Measurements from ENCODE around the gene LLGL2. TPM values are rescaled to one million over a fixed set of nuclear protein-coding genes. Genes with fewer than 3 reads are reported as not detected.

The LLGL2 gene
- polyA plus RNA-seq, 3 donors: 35.4 to 50.0 (median 40.0) TPM

DNA sequence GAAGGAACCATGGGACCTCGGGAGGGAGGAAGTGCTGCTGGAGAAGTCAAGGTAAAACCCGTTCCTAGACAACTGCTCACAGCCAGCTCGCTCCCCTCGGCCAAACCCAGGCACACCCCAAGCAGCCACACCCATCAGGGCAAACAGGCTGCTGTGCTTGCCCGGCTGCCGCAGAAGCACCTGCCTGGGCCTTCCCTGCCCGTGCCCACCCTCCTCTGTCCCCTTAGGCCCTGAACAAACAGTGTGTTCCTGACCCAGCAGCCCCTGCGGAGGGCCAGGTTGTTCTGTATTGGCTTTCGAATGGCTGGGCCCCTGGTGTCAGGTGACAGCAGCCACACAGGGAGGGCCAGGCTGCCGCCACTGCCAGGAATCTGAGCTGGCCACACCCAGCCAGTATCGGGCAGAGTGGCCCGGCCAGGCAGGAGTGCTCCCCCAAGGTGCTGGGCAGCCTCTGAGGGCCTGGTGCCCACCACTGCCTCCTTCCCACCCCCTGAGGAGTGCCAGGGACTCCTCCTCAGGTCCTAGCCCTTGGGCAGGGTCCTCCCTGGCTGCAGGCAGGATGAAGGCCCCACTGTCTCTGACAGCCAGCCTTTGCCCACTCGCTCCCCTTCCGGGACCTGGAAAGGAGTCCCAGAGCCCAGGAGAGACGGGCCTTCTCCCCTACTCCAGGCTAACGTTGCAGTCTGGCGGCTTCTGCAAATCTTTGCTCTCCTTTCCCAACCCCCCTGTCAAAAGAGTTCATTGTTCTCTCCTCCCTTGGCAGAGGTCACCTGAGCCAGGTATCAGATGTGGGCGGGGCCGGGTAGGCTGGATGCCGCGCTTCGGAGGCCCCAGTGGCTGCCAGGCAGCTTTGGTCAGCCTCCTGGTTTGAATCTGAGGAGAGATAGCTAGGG lies 24.0 kb downstream of the LLGL2 start:
- DNase-seq (ENCODE audit: low read depth in 3 of 3, low spot score in 2 of 3): no peak

GRCh38 chr17:75550139-75550465 lies 24.6 kb downstream of the LLGL2 start:
- DNase-seq (ENCODE audit: low read depth in 3 of 3, low spot score in 2 of 3): no peak

GRCh38 chr17:75551266-75551665 lies 25.8 kb downstream of the LLGL2 start:
- DNase-seq (ENCODE audit: low read depth in 3 of 3, low spot score in 2 of 3): no peak

DNA sequence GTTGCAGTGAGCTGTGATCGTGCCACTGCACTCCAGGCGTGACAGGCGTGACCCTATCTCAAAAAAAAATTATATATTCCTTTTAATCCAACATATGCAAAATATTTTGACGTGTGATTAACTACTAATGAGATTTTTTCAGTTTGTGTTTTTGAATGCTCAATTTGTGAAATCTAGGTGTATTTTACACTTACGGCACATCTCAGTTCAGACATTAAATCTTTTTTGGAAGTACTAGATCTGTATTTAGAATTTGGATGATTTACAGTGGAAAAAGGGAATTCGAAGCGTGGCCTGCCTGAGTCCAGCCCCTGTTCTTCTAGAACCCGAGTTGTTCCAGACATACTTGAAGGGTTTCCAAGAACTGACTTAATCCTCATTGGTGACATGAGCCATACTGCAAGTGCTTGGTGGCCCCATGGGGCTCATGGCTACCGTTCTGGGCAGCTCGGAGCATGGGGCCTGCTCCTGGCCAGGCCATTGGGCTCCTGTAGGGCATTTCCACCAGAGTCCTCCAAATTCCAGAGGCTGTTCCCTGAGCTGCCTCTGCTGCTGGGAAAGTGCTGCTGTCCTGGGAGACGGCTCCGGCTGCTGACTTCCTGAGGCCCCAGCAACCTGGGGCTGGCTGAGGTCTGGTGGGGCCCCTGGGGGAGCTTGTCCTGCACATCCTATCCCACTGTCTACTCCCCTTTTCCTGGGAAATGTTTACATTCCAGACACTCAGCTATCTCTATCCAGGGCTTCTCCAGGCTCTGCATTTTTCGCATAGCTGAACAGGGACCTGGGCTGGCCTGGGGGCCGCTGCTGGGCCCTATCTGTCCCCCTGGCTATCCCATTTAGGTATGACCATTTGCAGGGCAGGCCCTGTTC lies 27.2 kb downstream of the LLGL2 start:
- DNase-seq (ENCODE audit: low read depth in 3 of 3, low spot score in 2 of 3): no peak

DNA sequence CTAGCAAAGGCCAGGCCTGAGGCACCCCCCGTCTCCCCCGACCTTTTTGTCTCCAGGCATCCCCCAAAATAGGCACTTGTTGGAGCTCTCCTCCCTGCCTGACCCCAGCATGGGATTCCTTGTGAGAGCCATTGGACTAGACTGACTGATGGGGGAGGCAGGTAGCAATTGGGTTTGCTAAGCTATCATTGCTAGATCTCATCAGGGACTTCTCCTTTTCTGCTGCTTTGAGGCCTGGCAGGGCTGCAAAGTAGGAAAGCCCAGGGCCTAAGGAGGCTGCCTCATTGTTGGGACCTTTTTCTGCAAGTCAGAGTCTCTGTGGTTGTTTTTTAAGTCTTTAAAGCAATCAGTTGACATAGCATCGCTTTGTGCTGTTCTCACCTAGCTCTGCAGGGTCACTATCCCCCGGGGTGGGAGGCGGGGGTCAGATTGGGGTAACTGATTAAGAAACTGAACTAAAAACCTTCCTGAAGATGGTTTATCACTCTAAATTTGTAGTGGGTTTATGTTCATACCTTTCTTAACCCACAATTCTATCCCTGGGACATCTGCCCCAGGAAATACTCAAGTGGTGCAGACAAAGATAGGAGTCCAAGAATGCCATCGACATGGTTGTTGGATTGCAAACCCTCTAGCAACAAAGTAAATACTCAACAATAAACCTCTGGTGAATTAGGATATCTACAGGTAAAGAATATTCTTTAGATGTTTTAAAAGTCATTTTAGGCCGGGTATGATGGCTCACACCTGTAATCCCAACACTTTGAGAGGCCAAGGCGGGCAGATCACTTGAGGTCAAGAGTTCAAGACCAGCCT lies 28.0 kb downstream of the LLGL2 start:
- DNase-seq (ENCODE audit: low read depth in 3 of 3, low spot score in 2 of 3): no peak

DNA sequence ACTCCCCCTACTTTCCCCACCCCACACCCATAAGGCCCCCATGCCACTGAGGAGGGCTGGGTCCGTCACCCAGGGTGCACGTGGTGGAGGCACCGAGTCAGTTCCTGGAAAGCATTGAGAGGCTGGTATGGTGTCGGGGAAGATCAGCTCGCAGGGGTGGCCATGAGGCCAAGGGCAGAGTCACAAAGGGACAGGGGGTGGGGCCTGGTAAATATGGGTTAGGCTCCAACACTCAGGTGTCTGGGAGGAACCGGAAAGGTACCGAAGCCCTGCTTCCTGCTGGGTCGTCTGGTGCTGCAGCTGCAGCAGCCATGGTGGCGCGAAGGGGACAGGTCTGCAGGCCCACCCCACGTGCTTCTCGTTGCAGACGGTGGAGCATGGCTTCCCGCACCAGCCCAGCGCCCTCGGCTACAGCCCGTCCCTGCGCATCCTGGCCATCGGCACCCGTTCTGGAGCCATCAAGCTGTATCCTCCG lies 30.2 kb downstream of the LLGL2 start:
- no peak for DNase-seq (ENCODE audit: low read depth in 3 of 3, low spot score in 2 of 3)

- DNase-seq (ENCODE audit: low read depth in 3 of 3, low spot score in 2 of 3): peak in 2 of 3 donors; percentile 62 to 82
Measured at GRCh38 chr17:75557075-75557851, 31.8 kb downstream of the LLGL2 start.

- DNase-seq (ENCODE audit: low read depth in 3 of 3, low spot score in 2 of 3): no peak
Measured at GRCh38 chr17:75557852-75558665, 32.6 kb downstream of the LLGL2 start.

DNA sequence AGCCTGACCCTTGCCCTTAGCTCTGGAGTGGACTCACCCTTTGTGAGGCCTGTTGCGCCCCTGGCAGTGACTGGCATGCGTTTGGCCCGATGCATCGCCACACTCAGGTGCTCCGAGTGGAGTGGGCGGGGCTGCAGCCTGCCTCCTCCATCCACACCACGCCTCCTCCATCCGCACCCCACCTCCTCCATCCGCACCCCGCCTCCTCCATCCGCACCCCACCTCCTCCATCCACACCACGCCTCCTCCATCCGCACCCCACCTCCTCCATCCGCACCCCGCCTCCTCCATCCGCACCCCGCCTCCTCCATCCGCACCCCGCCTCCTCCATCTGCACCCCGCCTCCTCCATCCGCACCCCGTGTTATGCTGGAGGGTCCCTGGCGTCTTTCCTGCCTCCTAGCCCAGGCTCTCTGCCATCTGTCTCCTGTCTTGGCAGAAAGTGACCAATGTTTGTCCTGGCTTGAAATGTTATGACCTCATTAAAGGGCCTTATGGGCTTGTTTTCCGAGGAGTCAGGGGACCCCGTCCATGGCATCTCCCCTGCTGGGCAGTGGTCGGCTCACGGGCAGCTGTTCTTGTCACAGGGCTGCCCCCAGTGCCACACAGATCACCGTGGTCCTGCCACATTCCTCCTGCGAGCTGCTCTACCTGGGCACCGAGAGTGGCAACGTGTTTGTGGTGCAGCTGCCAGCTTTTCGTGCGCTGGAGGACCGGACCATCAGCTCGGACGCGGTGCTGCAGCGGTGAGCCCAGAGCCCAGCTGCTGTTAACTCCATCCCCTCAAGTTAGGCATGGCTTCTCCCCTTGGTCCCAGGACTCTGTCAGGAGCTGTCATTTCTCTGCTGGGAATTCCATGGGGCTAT lies 33.4 kb downstream of the LLGL2 start:
- DNase-seq (ENCODE audit: low read depth in 3 of 3, low spot score in 2 of 3): no peak

GRCh38 chr17:75559958-75560533 lies 34.5 kb downstream of the LLGL2 start:
- DNase-seq (ENCODE audit: low read depth in 3 of 3, low spot score in 2 of 3): no peak

DNA sequence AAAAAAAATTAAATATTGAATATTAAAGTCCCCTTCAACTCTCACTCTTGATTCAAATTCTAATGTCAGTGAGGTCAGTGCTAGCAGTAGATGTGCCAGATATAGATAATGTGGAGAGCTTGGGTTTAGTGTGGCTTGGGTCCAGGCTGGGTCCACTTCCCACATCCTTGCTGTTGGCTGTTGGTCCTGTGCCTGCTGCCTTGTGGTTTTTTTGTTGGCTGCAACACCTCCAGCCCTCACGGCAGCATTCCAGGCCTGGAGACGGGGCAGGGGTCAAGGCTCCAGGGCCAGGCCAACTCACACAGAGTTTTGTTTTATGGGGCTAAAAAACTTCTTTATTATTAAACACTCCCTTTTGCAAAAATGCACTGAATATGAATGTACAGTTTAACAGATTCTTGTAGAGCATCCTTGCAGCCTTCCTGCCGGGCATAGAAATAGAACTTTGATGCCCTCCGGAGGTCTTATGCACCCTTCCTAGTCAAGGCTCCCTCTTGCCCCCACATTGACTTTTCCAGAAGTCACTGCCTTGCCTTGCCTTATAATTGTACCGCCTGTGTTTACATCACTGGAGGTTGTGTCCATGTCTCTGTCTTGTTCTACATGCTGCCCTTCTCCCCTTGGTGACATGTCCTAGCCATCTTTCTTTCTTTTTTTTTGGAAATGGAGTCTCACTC lies 36.6 kb downstream of the LLGL2 start:
- no peak for DNase-seq (ENCODE audit: low read depth in 3 of 3, low spot score in 2 of 3)

DNA sequence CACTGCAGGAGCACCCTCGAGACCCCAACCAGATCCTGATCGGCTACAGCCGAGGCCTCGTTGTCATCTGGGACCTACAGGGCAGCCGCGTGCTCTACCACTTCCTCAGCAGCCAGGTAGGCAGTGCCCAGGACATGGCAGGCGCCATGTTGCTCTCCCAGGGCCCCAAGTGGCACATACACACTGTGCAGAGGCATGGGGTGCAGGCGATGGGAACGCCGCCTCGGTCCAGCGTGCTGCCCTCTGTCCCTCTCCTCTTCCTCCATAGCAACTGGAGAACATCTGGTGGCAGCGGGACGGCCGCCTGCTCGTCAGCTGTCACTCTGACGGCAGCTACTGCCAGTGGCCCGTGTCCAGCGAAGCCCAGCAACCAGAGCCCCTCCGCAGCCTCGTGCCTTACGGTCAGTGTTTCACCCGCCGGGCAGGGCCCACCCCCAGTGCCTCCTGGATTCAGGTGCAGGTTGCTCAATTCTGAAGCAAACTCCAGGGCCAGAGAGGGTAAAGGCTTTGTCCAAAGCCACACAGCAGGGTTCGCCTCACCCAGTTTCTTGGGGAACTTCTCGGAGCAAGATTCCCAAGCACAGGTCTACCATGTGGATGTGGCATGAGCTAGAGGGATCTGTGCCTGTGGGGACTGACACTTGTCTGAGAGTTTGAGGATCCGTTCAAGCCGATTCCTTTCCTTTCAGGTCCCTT lies 37.7 kb downstream of the LLGL2 start:
- DNase-seq (ENCODE audit: low read depth in 3 of 3, low spot score in 2 of 3): no peak

DNA sequence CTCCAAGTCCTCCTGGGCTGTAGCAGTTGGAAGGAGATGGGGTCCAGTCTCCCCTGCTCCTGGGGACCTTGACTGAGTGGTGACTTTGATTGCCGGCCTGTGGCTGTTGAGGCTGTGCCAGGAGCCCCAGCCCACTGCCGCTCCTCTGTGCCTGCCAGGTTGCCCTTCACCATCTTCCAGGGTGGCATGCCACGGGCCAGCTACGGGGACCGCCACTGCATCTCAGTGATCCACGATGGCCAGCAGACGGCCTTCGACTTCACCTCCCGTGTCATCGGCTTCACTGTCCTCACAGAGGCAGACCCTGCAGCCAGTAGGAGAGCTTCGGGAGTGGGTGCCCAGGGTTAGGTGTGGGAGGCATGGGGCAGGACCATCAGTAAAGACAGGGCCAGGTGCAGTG lies 38.7 kb downstream of the LLGL2 start:
- DNase-seq (ENCODE audit: low read depth in 3 of 3, low spot score in 2 of 3): no peak

GRCh38 chr17:75565066-75565465 lies 39.6 kb downstream of the LLGL2 start:
- no peak for DNase-seq (ENCODE audit: low read depth in 3 of 3, low spot score in 2 of 3)

- no peak for DNase-seq (ENCODE audit: low read depth in 3 of 3, low spot score in 2 of 3)
Measured at GRCh38 chr17:75565618-75566017, 40.1 kb downstream of the LLGL2 start.

GRCh38 chr17:75566416-75566815 lies 40.9 kb downstream of the LLGL2 start:
- no peak for DNase-seq (ENCODE audit: low read depth in 3 of 3, low spot score in 2 of 3)

- no peak for DNase-seq (ENCODE audit: low read depth in 3 of 3, low spot score in 2 of 3)
Measured at GRCh38 chr17:75566834-75567233, 41.3 kb downstream of the LLGL2 start.

All from right renal cortex interstitium (tissue), 3 donors.